GM06990 (cell line): Measurements from ENCODE around the gene OR2W1.

Source experiments
- DNase-seq: peaks from one replicate; pipeline ENCODE4 v3.0.0-alpha.2; 2011; ENCODE audit not compliant: insufficient read length; ENCODE audit errors: extremely low read depth
- H3K27me3 ChIP-seq: replicated peaks from 2 replicates; pipeline ENCODE4 v1.6.0; 2011; ENCODE audit warnings: low read length; ENCODE audit not compliant: control insufficient read depth, insufficient read depth
- H3K36me3 ChIP-seq: 2 replicates; pipeline ENCODE4 v1.5.1; 2011; ENCODE audit warnings: low read length; ENCODE audit not compliant: control insufficient read depth, insufficient read depth
- H3K4me3 ChIP-seq: replicated peaks from 2 replicates; pipeline ENCODE4 v1.5.1; 2011; ENCODE audit warnings: low read depth, mild to moderate bottlenecking, control low read depth, low read length
- TF ChIP-seq, protein P1 (sequence below): IDR thresholded peaks from 2 replicates; pipeline ENCODE4 v1.5.1; 2011; ENCODE audit warnings: low read length, control low read depth, mild to moderate bottlenecking, inconsistent platforms; ENCODE audit not compliant: insufficient read depth, poor library complexity, severe bottlenecking

Gene OR2W1

DNA sequence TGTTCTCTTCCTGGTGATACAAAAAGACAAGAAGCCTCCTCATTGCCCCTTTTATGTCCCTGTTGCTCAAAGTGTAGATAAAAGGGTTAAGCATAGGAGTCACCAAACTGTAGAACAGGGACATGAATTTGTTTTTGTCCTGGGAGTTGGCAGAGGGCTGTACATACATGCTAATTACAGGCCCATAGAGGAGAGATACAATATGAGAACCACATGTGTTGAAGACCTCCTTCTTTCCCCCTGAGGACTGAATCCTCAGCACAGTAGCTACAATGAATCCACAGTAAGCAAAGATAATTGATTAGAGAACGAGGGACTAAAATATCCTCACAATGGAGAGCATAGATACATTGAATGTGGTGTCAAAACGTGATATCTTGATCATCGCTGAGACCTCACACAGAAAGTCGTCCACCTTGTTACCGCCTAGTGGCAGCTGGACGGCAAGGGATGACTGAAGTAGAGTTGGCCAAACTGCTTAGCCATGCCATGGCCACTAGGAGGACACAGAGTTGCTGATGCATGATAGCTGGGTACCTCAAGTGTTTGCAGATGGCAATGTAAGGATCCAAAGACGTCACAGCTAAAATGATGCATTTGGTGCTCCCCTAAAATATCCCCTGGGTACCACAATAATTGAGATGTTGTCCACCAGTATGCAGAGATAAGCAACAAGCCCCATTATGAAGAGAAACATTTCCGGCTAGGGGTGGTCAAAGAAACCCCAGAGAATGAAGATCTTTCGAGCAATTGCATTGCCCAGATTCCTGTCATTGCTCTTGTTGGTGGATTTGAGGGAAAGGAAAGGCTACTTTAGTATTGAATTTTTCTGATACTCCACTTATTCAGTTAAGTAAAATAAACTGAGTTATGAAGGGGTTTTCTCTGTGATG is 27.1 kb upstream of the OR2W1 start:
- H3K36me3 ChIP-seq: no peaks in the 10 kb centered on the region
- TF ChIP-seq, protein P1, sequence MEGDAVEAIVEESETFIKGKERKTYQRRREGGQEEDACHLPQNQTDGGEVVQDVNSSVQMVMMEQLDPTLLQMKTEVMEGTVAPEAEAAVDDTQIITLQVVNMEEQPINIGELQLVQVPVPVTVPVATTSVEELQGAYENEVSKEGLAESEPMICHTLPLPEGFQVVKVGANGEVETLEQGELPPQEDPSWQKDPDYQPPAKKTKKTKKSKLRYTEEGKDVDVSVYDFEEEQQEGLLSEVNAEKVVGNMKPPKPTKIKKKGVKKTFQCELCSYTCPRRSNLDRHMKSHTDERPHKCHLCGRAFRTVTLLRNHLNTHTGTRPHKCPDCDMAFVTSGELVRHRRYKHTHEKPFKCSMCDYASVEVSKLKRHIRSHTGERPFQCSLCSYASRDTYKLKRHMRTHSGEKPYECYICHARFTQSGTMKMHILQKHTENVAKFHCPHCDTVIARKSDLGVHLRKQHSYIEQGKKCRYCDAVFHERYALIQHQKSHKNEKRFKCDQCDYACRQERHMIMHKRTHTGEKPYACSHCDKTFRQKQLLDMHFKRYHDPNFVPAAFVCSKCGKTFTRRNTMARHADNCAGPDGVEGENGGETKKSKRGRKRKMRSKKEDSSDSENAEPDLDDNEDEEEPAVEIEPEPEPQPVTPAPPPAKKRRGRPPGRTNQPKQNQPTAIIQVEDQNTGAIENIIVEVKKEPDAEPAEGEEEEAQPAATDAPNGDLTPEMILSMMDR: peak; percentile 67
- H3K27me3 ChIP-seq: no peaks in the 10 kb centered on the region
- no peak for DNase-seq
- H3K4me3 ChIP-seq: no peak overlapping the region

DNA sequence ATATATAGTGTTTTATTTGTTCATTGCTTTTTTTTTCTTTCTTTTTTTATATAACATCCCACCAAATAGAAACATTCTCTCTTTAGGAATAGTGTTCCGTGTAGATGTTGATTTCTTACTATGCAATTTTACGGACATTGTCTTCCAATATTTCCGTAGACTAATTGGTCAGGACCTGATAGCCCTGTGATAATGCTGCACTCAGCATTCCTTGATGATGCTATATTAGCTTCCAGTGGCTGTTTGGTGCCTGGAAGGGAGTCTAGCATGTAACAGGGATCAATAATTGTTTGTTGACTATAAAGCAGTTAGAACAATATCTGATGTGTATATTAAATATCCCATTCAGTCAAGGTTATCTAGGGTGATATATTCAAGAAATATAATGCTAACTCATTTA is 6.7 kb upstream of the OR2W1 start:
- DNase-seq: no peak
- no peak overlapping the region for H3K4me3 ChIP-seq
- no peaks in the 10 kb centered on the region for H3K36me3 ChIP-seq
- no peaks in the 10 kb centered on the region for H3K27me3 ChIP-seq
- TF ChIP-seq, protein P1: no peak

DNA sequence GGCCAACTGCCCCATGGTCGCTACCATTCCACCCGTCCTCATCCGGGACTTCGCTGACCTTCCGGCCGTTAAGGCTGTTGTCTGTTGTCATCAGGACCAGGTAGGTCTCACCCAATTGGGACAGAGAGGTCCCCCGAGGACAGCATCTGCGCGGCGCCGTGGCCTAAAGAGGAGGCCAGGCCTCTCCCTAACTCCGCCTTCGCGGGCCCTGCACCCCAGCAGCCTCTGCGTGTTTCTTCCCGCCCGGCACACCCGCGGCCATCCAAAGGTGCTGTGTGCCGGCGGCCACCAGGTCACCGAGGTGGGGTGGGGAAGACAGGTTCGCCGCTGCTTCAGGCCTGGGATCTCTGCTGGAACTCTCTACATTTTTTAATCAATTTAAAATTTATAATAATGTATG is 9.0 kb downstream of the OR2W1 start:
- no peak for DNase-seq
- TF ChIP-seq, protein P1: no peak

DNA sequence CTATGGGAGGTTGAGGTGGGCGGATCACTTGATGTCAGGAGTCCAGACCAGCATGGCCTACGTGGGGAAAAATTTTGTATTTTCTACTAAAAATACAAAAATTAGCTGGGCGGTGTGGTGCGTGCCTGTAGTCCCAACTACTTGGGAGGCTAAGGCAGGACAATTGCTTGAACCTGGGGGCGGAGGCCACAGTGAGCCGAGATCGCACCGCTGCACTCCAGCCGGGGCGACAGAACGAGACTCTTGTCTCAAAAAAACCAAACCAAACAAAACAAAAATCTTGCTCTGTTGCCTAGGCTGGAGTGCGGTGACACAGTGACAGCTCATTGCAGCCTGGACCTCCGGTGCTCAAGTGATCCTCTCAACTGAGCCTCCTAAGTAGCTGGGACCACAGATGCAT is 16.2 kb downstream of the OR2W1 start:
- no peak overlapping the region for H3K4me3 ChIP-seq
- TF ChIP-seq, protein P1: no peak
- H3K27me3 ChIP-seq: no peaks in the 10 kb centered on the region
- no peaks in the 10 kb centered on the region for H3K36me3 ChIP-seq
- DNase-seq: no peak

More for the DNA sequence above, 9.0 kb downstream of the OR2W1 start:
- Histone ChIP-seq H3K36me3 (no peaks in the 10 kb centered on the region), H3K4me3 (no peak overlapping the region), H3K27me3 (no peaks in the 10 kb centered on the region)

DNA sequence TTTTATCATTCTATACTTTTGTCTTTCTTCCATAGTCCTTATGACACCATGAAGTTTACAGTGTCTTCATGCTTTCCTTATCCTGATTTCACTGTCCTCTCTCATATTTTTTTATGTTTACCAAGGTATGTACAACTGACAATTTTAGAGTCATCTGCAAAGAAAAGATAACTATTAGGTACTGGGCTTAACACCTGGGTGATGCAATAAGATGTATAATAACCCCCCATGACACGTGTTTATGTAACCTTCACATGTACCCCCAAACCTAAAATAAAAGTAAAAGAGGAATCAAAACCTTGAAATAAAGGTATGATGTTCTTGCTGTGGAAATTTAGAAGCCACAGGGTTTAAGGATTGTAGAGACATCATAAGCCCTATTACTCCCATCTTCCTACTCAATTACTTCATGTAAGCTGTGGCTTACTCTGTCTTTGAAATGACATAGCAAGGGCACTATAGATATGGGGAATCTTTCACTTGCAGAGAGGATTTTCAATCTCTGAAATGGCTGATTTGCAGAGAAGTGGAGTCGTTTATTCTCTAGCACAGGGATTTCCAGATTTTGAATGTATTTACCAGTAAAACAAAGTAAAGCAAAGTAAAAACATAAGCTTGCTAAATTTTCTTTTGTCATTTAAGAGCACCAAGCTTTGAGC is 18.9 kb downstream of the OR2W1 start:
- Histone ChIP-seq H3K36me3 (no peaks in the 10 kb centered on the region), H3K4me3 (no peak overlapping the region), H3K27me3 (no peaks in the 10 kb centered on the region)
- DNase-seq: no peak
- TF ChIP-seq, protein P1: no peak
